Memory B cell (primary cell): ENCODE results near the gene ARHGAP18.

ENCODE experiments used
- ATAC-seq: fragments of 150-1000 bp; cut with Tn5 transposase; 2 replicates; pipeline ENCODE4 v1.10.0; 2021; ENCODE audit warnings: low read depth, mild to moderate bottlenecking, moderate library complexity
- DNase-seq, 2 donors: peaks; one replicate each; pipeline ENCODE4 v3.0.0; 2022; ENCODE audit warnings: low spot score in 2 of 2
- H3K27ac Mint-ChIP-seq: one replicate; pipeline ENCODE4 v1.8.0; 2022; ENCODE audit warnings: mild to moderate bottlenecking, moderate library complexity, mixed read lengths
- H3K27me3 Mint-ChIP-seq: one replicate; pipeline ENCODE4 v1.8.0; 2022; ENCODE audit warnings: mixed read lengths
- H3K36me3 Mint-ChIP-seq: one replicate; pipeline ENCODE4 v1.8.0; 2022; ENCODE audit warnings: mild to moderate bottlenecking, mixed read lengths
- H3K4me1 Mint-ChIP-seq: one replicate; pipeline ENCODE4 v1.8.0; 2022; ENCODE audit warnings: mixed read lengths
- H3K4me3 Mint-ChIP-seq: one replicate; pipeline ENCODE4 v1.8.0; 2022; ENCODE audit warnings: mild to moderate bottlenecking, moderate library complexity, mixed read lengths
- H3K9me3 Mint-ChIP-seq: one replicate; pipeline ENCODE4 v1.8.0; 2022; ENCODE audit warnings: mixed read lengths

Gene ARHGAP18

GRCh38 chr6:129692467-129692866, 17.5 kb downstream of the ARHGAP18 start:
- DNase-seq (no peak), ATAC-seq (no peak)
- peaks cover 20% of the 10 kb centered on the region for H3K4me1 Mint-ChIP-seq
- no peaks in the 10 kb centered on the region for H3K9me3 Mint-ChIP-seq
- H3K27ac Mint-ChIP-seq: peak overlapping the region; percentile 47
- no peaks in the 10 kb centered on the region for H3K27me3 Mint-ChIP-seq
- H3K36me3 Mint-ChIP-seq: no peaks in the 10 kb centered on the region
- H3K4me3 Mint-ChIP-seq: no peak overlapping the region

- H3K4me1 Mint-ChIP-seq: peaks cover 26% of the 10 kb centered on the region
Measured at GRCh38 chr6:129691709-129692108, 18.3 kb downstream of the ARHGAP18 start.

DNA sequence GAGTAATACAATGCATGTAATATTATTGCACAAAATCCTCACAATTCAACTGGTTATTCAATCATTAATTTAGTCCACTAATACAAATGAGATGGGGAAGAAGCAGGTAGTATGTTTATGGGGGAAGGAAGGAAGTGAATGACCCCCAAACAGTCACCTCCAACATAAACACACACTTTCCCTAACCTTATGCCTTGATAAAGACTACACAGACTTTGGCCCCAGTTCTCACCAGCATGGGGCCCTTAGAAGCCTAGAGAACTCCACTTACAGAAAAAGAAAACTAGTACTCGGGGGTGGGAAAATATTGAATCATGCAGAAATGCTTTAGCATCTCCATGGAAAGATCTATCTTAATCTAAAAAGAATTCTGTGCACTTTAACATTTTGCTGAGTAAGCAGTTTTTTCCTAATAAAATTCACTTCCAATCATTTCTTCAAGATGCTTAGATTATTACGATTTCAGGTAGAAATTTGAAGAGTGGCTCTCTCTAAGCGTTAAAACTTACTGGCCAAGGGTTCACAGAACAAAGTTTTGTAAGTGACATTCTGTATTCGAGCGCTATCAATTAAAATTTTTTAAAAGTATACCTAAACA, 18.8 kb downstream of the ARHGAP18 start:
- Mint-ChIP-seq H3K9me3 (no peaks in the 10 kb centered on the region), H3K4me1 (peaks cover 29% of the 10 kb centered on the region), H3K4me3 (no peak overlapping the region), H3K27me3 (no peaks in the 10 kb centered on the region), H3K36me3 (no peaks in the 10 kb centered on the region), H3K27ac (no peak overlapping the region)
- DNase-seq (no peak), ATAC-seq (no peak)

More at GRCh38 chr6:129691709-129692108, 18.3 kb downstream of the ARHGAP18 start:
- no peaks in the 10 kb centered on the region for H3K36me3 Mint-ChIP-seq
- ATAC-seq (no peak), DNase-seq (no peak)
- H3K27ac Mint-ChIP-seq: no peak overlapping the region
- no peaks in the 10 kb centered on the region for H3K9me3 Mint-ChIP-seq
- H3K4me3 Mint-ChIP-seq: no peak overlapping the region
- H3K27me3 Mint-ChIP-seq: no peaks in the 10 kb centered on the region

GRCh38 chr6:129686941-129687627, 22.9 kb downstream of the ARHGAP18 start:
- Mint-ChIP-seq H3K9me3 (no peaks in the 10 kb centered on the region), H3K27me3 (no peaks in the 10 kb centered on the region), H3K36me3 (no peaks in the 10 kb centered on the region), H3K27ac (peak overlapping the region; percentile 5), H3K4me3 (no peak overlapping the region), H3K4me1 (peaks cover 32% of the 10 kb centered on the region)
- ATAC-seq (peak; percentile 62), DNase-seq (peak in 1 of 2 donors; percentile 8)

- peak overlapping the region; percentile 3 for H3K27ac Mint-ChIP-seq
- H3K4me1 Mint-ChIP-seq: peaks cover 32% of the 10 kb centered on the region
- no peak for ATAC-seq
- DNase-seq: no peak
- no peaks in the 10 kb centered on the region for H3K27me3 Mint-ChIP-seq
- H3K36me3 Mint-ChIP-seq: no peaks in the 10 kb centered on the region
- H3K9me3 Mint-ChIP-seq: no peaks in the 10 kb centered on the region
- H3K4me3 Mint-ChIP-seq: no peak overlapping the region
Measured at GRCh38 chr6:129685662-129686031, 24.3 kb downstream of the ARHGAP18 start.

DNA sequence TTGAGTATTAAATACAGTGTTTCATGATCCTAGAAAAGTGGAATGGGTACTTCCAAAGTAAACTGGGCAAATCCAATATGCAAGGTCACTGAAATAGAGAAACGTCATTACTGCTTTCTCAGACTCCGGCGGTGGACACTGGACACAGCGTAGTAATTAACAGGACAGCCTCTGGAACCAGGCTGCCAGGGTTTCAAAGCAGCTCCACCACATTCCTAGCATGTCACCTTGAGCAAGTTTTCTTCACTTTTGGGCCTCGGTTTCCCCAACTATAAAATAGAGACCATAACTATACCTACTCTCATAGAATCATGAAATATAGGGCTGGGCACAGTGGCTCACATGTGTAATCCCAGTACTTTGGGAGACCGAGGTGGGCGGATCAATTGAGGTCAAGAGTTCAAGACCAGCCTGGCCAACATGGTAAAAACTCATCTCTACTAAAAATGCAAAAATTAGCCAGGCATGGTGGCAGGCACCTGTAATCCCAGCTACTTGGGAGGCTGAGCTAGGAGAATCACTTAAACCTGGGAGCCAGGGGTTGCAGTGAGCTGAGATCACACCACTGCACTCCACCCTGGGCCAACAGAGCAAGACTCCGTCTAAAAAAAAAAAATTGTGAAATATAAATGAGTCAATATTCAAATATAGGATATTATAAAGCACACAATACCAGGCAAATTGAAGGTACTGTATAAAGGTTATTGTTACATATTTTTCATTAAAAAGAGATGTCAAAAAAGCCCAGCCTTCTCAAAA, 24.9 kb downstream of the ARHGAP18 start:
- Mint-ChIP-seq H3K4me1 (peaks cover 32% of the 10 kb centered on the region), H3K27me3 (no peaks in the 10 kb centered on the region), H3K27ac (peak overlapping the region; percentile 3), H3K4me3 (no peak overlapping the region), H3K36me3 (no peaks in the 10 kb centered on the region), H3K9me3 (no peaks in the 10 kb centered on the region)
- DNase-seq (no peak), ATAC-seq (no peak)

DNA sequence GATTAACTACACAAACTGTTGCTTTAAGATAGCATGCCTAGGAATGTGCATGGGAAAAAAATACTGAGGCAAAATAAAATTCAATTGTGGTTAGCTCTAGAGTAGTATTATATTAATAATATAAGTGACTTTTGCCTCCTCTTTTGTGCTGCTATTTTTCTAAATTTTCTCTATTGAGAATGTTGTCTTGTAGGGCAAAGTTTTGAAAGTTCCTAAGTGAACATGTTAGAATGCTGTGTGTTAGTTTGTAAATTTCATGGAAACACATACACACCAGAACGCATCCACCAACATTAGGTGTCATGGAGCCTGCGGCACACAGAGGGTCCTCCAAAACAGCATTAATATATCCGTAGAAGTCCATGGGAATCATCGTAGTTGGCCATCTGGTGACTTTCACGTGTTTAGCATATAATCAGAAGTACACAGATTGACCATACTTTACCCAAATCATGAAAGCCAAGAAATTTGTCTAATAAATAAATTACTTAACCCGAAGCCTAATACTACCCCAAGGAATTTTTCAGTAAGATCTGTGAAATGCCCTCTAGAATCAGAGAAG, 25.6 kb downstream of the ARHGAP18 start:
- H3K4me3 Mint-ChIP-seq: peak overlapping the region; percentile 47

DNA sequence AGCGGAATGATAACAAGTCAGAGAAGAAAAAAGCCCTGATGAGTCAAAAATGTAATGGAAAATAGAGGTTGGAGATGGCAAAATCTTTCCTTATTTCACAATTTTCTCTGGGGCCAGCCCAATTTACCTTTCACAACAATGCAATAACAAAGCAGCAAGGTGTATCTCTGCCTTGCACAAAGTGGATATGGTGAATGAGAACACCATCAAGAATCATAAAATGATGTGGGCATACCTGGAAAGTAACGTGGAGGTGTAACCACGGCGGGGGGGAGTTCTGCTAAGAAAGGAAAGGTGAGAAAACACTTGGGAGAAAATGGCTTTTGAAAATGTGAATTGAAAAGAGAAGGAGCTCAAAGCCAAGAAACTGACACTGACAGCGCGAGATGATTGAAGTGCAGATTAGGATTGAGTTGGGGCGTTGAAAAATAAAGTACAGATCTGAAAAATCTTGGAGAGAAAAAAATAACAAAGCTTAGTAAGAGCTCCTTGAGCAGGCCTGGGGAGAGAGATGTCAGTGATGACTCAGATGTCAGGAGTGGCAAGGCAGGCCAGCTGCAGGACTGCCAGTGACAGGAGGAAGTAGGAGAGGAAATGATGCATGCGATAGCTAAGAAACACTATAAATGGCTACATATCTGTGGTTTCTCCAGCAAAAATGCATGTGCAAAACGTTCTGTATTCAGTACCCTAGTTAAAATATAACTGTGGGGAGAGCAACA, 26.2 kb downstream of the ARHGAP18 start:
- Mint-ChIP-seq H3K4me3 (peak overlapping the region; percentile 47), H3K4me1 (peaks cover 31% of the 10 kb centered on the region), H3K36me3 (no peaks in the 10 kb centered on the region), H3K9me3 (no peaks in the 10 kb centered on the region), H3K27me3 (no peaks in the 10 kb centered on the region), H3K27ac (peak overlapping the region; percentile 38)
- DNase-seq (peak in 1 of 2 donors; percentile 42), ATAC-seq (peak; percentile 96)

More for the DNA sequence above, 25.6 kb downstream of the ARHGAP18 start:
- Mint-ChIP-seq H3K4me1 (peaks cover 32% of the 10 kb centered on the region), H3K9me3 (no peaks in the 10 kb centered on the region), H3K27me3 (no peaks in the 10 kb centered on the region), H3K27ac (peak overlapping the region; percentile 38), H3K36me3 (no peaks in the 10 kb centered on the region)
- ATAC-seq (no peak), DNase-seq (no peak)

- Mint-ChIP-seq H3K4me1 (peaks cover 19% of the 10 kb centered on the region), H3K27me3 (no peaks in the 10 kb centered on the region), H3K27ac (no peak overlapping the region), H3K4me3 (no peak overlapping the region), H3K9me3 (no peaks in the 10 kb centered on the region), H3K36me3 (no peaks in the 10 kb centered on the region)
- no peak for ATAC-seq
- DNase-seq: no peak
Measured at GRCh38 chr6:129681913-129682205, 28.1 kb downstream of the ARHGAP18 start.

DNA sequence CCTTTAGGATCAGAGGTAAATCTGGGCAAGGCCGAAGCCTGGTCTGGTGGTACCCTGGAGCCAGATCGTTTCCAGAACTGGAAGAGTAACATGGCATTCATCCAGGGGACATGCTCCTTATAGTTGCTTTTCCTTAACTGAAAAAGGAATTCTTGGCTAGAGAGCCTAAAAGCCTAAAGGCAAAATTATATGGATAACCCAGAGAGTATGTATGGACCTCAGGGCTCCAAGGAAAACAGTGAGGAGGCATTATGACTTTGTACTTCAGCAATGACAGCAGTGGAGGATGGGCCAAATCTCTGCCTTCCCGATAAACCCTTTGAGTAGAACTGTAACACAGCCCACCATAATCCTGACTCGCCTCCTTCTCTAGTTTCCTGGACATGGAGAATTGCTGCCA, 29.3 kb downstream of the ARHGAP18 start:
- ATAC-seq (no peak), DNase-seq (no peak)
- peaks cover 13% of the 10 kb centered on the region for H3K4me1 Mint-ChIP-seq
- H3K9me3 Mint-ChIP-seq: no peaks in the 10 kb centered on the region
- no peaks in the 10 kb centered on the region for H3K36me3 Mint-ChIP-seq
- H3K27ac Mint-ChIP-seq: peak overlapping the region; percentile 64
- no peak overlapping the region for H3K4me3 Mint-ChIP-seq
- no peaks in the 10 kb centered on the region for H3K27me3 Mint-ChIP-seq

- H3K4me3 Mint-ChIP-seq: no peak overlapping the region
- H3K36me3 Mint-ChIP-seq: no peaks in the 10 kb centered on the region
- no peaks in the 10 kb centered on the region for H3K9me3 Mint-ChIP-seq
- no peak for ATAC-seq
- H3K27me3 Mint-ChIP-seq: no peaks in the 10 kb centered on the region
- DNase-seq: no peak
- peaks cover 12% of the 10 kb centered on the region for H3K4me1 Mint-ChIP-seq
- H3K27ac Mint-ChIP-seq: no peak overlapping the region
Measured at GRCh38 chr6:129679758-129680157, 30.2 kb downstream of the ARHGAP18 start.

GRCh38 chr6:129679275-129679674, 30.7 kb downstream of the ARHGAP18 start:
- ATAC-seq (no peak), DNase-seq (no peak)
- H3K9me3 Mint-ChIP-seq: no peaks in the 10 kb centered on the region
- no peak overlapping the region for H3K4me3 Mint-ChIP-seq
- no peaks in the 10 kb centered on the region for H3K36me3 Mint-ChIP-seq
- H3K4me1 Mint-ChIP-seq: peaks cover 9% of the 10 kb centered on the region
- no peak overlapping the region for H3K27ac Mint-ChIP-seq
- H3K27me3 Mint-ChIP-seq: no peaks in the 10 kb centered on the region

DNA sequence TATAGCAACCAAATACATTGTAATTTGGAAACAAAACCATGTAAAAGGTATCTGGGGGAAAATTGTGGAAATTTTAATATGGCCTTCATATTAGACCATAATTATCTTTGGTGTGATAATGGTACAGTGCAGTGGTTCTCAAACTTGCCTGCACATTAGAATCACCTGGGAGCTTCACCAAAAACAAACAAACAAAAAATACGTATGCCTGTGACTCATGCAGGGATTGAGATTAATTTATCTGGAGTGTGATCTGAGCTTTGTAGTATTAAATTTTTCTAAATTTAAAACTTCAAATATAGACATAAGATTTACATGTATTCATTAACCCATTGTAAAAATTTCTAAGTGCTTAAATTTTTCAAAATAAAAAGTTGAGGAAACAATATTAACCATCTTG, 31.5 kb downstream of the ARHGAP18 start:
- ATAC-seq (no peak), DNase-seq (no peak)
- Mint-ChIP-seq H3K36me3 (no peaks in the 10 kb centered on the region), H3K9me3 (no peaks in the 10 kb centered on the region), H3K27ac (no peak overlapping the region), H3K4me3 (no peak overlapping the region), H3K27me3 (no peaks in the 10 kb centered on the region), H3K4me1 (peaks cover 2% of the 10 kb centered on the region)
